BLaER1 treated with 17β-estradiol and CSF1 and Interleukin-3, amounts not matched to agents 10 nM and 100 nM (cell line): ENCODE measurements around the gene DVL1.

Experiments
- H3K27ac ChIP-seq, 11 experiments: shearing (Covaris generic); formaldehyde crosslinking; 2 replicates each; pipeline ENCODE4 v1.8.1; 2022
- H3K27me3 ChIP-seq, 11 experiments: shearing (Covaris generic); formaldehyde crosslinking; 2 replicates each; pipeline ENCODE4 v1.8.1; 2022
- H3K36me3 ChIP-seq, 11 experiments: shearing (Covaris generic); formaldehyde crosslinking; 2 replicates each; pipeline ENCODE4 v1.8.1; 2022
- H3K4me1 ChIP-seq, 10 experiments: shearing (Covaris generic); formaldehyde crosslinking; 2 replicates each; pipeline ENCODE4 v1.8.1; 2022
- H3K4me2 ChIP-seq, 11 experiments: shearing (Covaris generic); formaldehyde crosslinking; 2 replicates each; pipeline ENCODE4 v1.8.1; 2022
- H3K4me3 ChIP-seq, 10 experiments: shearing (Covaris generic); formaldehyde crosslinking; 2 replicates each; pipeline ENCODE4 v1.8.1; 2022
- H3K9ac ChIP-seq, 11 experiments: shearing (Covaris generic); formaldehyde crosslinking; 2 replicates each; pipeline ENCODE4 v1.8.1; 2022
- H3K9me3 ChIP-seq, 11 experiments: shearing (Covaris generic); formaldehyde crosslinking; replicated peaks in 1 of 11; 2 replicates each; pipeline ENCODE4 v1.8.1; 2022
- H4K20me1 ChIP-seq, 11 experiments: shearing (Covaris generic); formaldehyde crosslinking; 2 replicates each; pipeline ENCODE4 v1.8.1; 2022
- Cebpa-rat ChIP-seq, 11 experiments: shearing (Covaris generic); IDR thresholded peaks; 2 replicates each; pipeline ENCODE4 v1.8.1; 2022

DVL1 gene

GRCh38 chr1:1307923-1308755, 41.1 kb downstream of the DVL1 start, which contains the start of the genes ACAP3 and PUSL1:
Gene ACAP3 (minus strand): TSS chr1:1307930. CDS start chr1:1307815, 115 bp downstream.
Gene PUSL1 (plus strand): TSS chr1:1308597. CDS start chr1:1308644, 47 bp downstream.
- Histone ChIP-seq H3K4me2 (peak within 1 kb of the TSS; percentile 97 to 100 (median 99)), H3K36me3 (peaks cover 24 to 39% (median 34%) of the 10 kb centered on the region in 11 experiments; a peak in 21 of 22 replicates), H3K4me3 (peak within 1 kb of the TSS; percentile 85 to 99 (median 90)), H3K27me3 (no peaks in the 10 kb centered on the region), H3K27ac (peak within 1 kb of the TSS; percentile 82 to 91 (median 88)), H3K4me1 (peaks cover 50 to 57% (median 55%) of the 10 kb centered on the region in 10 experiments), H3K9me3 (no peaks in the 10 kb centered on the region), H3K9ac (peak within 1 kb of the TSS; percentile 84 to 97 (median 91)), H4K20me1 (peaks cover 5 to 88% (median 79%) of the 10 kb centered on the region in 11 experiments; a peak in 20 of 22 replicates)
- peak; percentile 54 to 100 (median 95); a peak in 20 of 22 replicates for TF ChIP-seq Cebpa-rat (IDR thresholded peaks at IDR 0.05)

GRCh38 chr1:1307261-1307922, 41.8 kb downstream of the DVL1 start:
- H3K4me2 ChIP-seq, result peak overlapping the region; percentile 96 to 100 (median 99)

GRCh38 chr1:1306661-1307260, 42.5 kb downstream of the DVL1 start:
- H3K4me1 ChIP-seq, result peaks cover 50 to 61% (median 57%) of the 10 kb centered on the region in 10 experiments
- peak overlapping the region; percentile 85 to 99 (median 90) for H3K4me3 ChIP-seq
- H3K27ac ChIP-seq, result peak overlapping the region in 9 of 11 experiments; percentile 85 to 91 (median 88); a peak in 15 of 22 replicates
- peak overlapping the region; percentile 84 to 97 (median 91); a peak in 21 of 22 replicates for H3K9ac ChIP-seq
- no peak for TF ChIP-seq Cebpa-rat (IDR thresholded peaks at IDR 0.05)
- H3K36me3 ChIP-seq, result peaks cover 12 to 25% (median 22%) of the 10 kb centered on the region in 11 experiments; a peak in 21 of 22 replicates
- H3K9me3 ChIP-seq, result no peaks in the 10 kb centered on the region
- no peaks in the 10 kb centered on the region for H3K27me3 ChIP-seq
- H4K20me1 ChIP-seq, result peaks cover 7 to 88% (median 80%) of the 10 kb centered on the region in 11 experiments; a peak in 21 of 22 replicates
- peak overlapping the region; percentile 96 to 100 (median 99) for H3K4me2 ChIP-seq

More at GRCh38 chr1:1307261-1307922, 41.8 kb downstream of the DVL1 start:
- Histone ChIP-seq H3K36me3 (peaks cover 16 to 31% (median 27%) of the 10 kb centered on the region in 11 experiments; a peak in 21 of 22 replicates), H4K20me1 (peaks cover under 1 to 88% (median 77%) of the 10 kb centered on the region in 11 experiments; a peak in 21 of 22 replicates), H3K9me3 (no peaks in the 10 kb centered on the region), H3K9ac (peak overlapping the region; percentile 84 to 97 (median 91)), H3K27me3 (no peaks in the 10 kb centered on the region), H3K4me1 (peaks cover 50 to 61% (median 57%) of the 10 kb centered on the region in 10 experiments), H3K27ac (peak overlapping the region; percentile 82 to 91 (median 88)), H3K4me3 (peak overlapping the region; percentile 85 to 99 (median 90))
- no peak for TF ChIP-seq Cebpa-rat (IDR thresholded peaks at IDR 0.05)

- no peak for TF ChIP-seq Cebpa-rat (IDR thresholded peaks at IDR 0.05)
- H3K4me1 ChIP-seq, result peaks cover 50 to 61% (median 57%) of the 10 kb centered on the region in 10 experiments
- H3K9me3 ChIP-seq, result no peaks in the 10 kb centered on the region
- peaks cover 10 to 88% (median 80%) of the 10 kb centered on the region in 11 experiments; a peak in 21 of 22 replicates for H4K20me1 ChIP-seq
- H3K9ac ChIP-seq, result peak overlapping the region; percentile 72 to 97 (median 90)
- no peaks in the 10 kb centered on the region for H3K27me3 ChIP-seq
- H3K36me3 ChIP-seq, result peaks cover 6 to 19% (median 16%) of the 10 kb centered on the region in 11 experiments; a peak in 21 of 22 replicates
- H3K4me2 ChIP-seq, result peak overlapping the region; percentile 96 to 100 (median 99)
- H3K4me3 ChIP-seq, result peak overlapping the region; percentile 85 to 99 (median 90)
- H3K27ac ChIP-seq, result peak overlapping the region in 10 of 11 experiments; percentile 52 to 89 (median 73); a peak in 19 of 22 replicates
Observed at GRCh38 chr1:1306070-1306660, 43.1 kb downstream of the DVL1 start.

GRCh38 chr1:1305300-1306069, 43.7 kb downstream of the DVL1 start:
- H3K9me3 ChIP-seq, result no peaks in the 10 kb centered on the region
- peaks cover 50 to 61% (median 57%) of the 10 kb centered on the region in 10 experiments for H3K4me1 ChIP-seq
- H3K9ac ChIP-seq, result peak overlapping the region; percentile 72 to 97 (median 90)
- TF ChIP-seq Cebpa-rat (IDR thresholded peaks at IDR 0.05), result no peak
- H3K36me3 ChIP-seq, result peaks cover 0 to 12% (median 9%) of the 10 kb centered on the region in 11 experiments; a peak in 17 of 22 replicates
- H3K4me3 ChIP-seq, result peak overlapping the region; percentile 85 to 99 (median 90)
- H3K4me2 ChIP-seq, result peak overlapping the region; percentile 96 to 100 (median 99)
- peak overlapping the region; percentile 7 to 89 (median 73); a peak in 20 of 22 replicates for H3K27ac ChIP-seq
- peaks cover 10 to 88% (median 81%) of the 10 kb centered on the region in 11 experiments; a peak in 21 of 22 replicates for H4K20me1 ChIP-seq
- H3K27me3 ChIP-seq, result no peaks in the 10 kb centered on the region

GRCh38 chr1:1304331-1305299, 44.6 kb downstream of the DVL1 start:
- H3K27me3 ChIP-seq, result no peaks in the 10 kb centered on the region
- H3K36me3 ChIP-seq, result peaks cover 0 to 3% (median under 1%) of the 10 kb centered on the region in 11 experiments; a peak in 12 of 22 replicates
- peak overlapping the region; percentile 85 to 99 (median 90) for H3K4me3 ChIP-seq
- H3K9ac ChIP-seq, result peak overlapping the region; percentile 72 to 97 (median 90)
- no peak for TF ChIP-seq Cebpa-rat (IDR thresholded peaks at IDR 0.05)
- H4K20me1 ChIP-seq, result peaks cover 17 to 88% (median 81%) of the 10 kb centered on the region in 11 experiments; a peak in 21 of 22 replicates
- H3K4me1 ChIP-seq, result peaks cover 46 to 59% (median 54%) of the 10 kb centered on the region in 10 experiments
- H3K4me2 ChIP-seq, result peak overlapping the region; percentile 96 to 100 (median 99)
- peak overlapping the region in 10 of 11 experiments; percentile 52 to 89 (median 73); a peak in 20 of 22 replicates for H3K27ac ChIP-seq
- no peaks in the 10 kb centered on the region for H3K9me3 ChIP-seq
